Endothelial cell of umbilical vein (primary cell): ENCODE measurements around the gene SLC2A6.

Source experiments
- POLR2AphosphoS5 ChIP-seq: IDR thresholded peaks from 2 replicates; pipeline ENCODE4 v1.6.1; 2012; ENCODE audit warnings: low read depth, mild to moderate bottlenecking, control low read depth, low read length, moderate library complexity; ENCODE audit not compliant: insufficient read depth
- TF ChIP-seq, protein P1 (sequence below), 2 donors: IDR thresholded peaks; 1 replicate in 1 of 2; 2 replicates in 1 of 2; pipeline ENCODE4 v1.5.1; 2011; ENCODE audit warnings: low read length in 2 of 2, mild to moderate bottlenecking in 2 of 2, moderate library complexity in 2 of 2, control low read depth in 1 of 2, inconsistent platforms in 1 of 2, low read depth in 1 of 2; ENCODE audit not compliant: insufficient read depth in 1 of 2; ENCODE audit errors: extremely low read depth in 1 of 2

DNA sequence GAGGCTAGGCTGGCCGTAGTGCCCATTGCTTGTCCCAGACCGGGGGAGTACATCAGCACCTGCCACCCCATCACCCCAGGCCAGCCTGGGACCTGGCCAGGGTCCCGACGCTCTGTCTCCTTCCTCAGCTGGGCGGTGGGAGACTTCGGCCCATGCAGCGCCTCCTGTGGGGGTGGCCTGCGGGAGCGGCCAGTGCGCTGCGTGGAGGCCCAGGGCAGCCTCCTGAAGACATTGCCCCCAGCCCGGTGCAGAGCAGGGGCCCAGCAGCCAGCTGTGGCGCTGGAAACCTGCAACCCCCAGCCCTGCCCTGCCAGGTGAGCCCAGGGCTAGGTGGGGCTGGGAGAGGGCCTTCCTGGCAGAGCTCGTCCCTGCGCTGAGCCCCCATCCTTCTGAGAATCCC, 35.7 kb downstream of the SLC2A6 start:
- TF ChIP-seq, protein P1, sequence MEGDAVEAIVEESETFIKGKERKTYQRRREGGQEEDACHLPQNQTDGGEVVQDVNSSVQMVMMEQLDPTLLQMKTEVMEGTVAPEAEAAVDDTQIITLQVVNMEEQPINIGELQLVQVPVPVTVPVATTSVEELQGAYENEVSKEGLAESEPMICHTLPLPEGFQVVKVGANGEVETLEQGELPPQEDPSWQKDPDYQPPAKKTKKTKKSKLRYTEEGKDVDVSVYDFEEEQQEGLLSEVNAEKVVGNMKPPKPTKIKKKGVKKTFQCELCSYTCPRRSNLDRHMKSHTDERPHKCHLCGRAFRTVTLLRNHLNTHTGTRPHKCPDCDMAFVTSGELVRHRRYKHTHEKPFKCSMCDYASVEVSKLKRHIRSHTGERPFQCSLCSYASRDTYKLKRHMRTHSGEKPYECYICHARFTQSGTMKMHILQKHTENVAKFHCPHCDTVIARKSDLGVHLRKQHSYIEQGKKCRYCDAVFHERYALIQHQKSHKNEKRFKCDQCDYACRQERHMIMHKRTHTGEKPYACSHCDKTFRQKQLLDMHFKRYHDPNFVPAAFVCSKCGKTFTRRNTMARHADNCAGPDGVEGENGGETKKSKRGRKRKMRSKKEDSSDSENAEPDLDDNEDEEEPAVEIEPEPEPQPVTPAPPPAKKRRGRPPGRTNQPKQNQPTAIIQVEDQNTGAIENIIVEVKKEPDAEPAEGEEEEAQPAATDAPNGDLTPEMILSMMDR (IDR thresholded peaks at IDR 0.05; ENCODE audit: extremely low read depth in 1 of 2, insufficient read depth in 1 of 2, low read depth in 1 of 2, low read length in 2 of 2): no peak
- no peak for TF ChIP-seq POLR2AphosphoS5
